ENCODE results near the gene EFCAB6.

Gene EFCAB6

GRCh38 chr22:43743131-43743530, 69.0 kb downstream of the EFCAB6 start:
- Histone ChIP-seq H3K9me3 (ENCODE audit: insufficient read depth, low read depth, low read length) (peaks cover under 1% of the 10 kb centered on the region; the same call in 1 of the 2 replicates), H3K9ac (ENCODE audit: low read depth, low read length) (no peak overlapping the region), H3K27me3 (ENCODE audit: insufficient read depth, low read length) (no peaks in the 10 kb centered on the region), H3K4me1 (ENCODE audit: insufficient read depth, low read length) (peaks cover 12% of the 10 kb centered on the region), H3K4me3 (ENCODE audit: low read length) (no peak overlapping the region), H3K36me3 (ENCODE audit: insufficient read depth, low read length) (no peaks in the 10 kb centered on the region), H3K27ac (ENCODE audit: low read depth, low read length) (no peak overlapping the region)
- 49% methylated on average over 4 of the region's 4 CpGs for WGBS

- WGBS: 94% methylated on average over 13 of the region's 15 CpGs
- H3K36me3 ChIP-seq (ENCODE audit: insufficient read depth, low read length): no peaks in the 10 kb centered on the region
- H3K27me3 ChIP-seq (ENCODE audit: insufficient read depth, low read length): no peaks in the 10 kb centered on the region
- H3K27ac ChIP-seq (ENCODE audit: low read depth, low read length): no peak overlapping the region
- no peak overlapping the region for H3K9ac ChIP-seq (ENCODE audit: low read depth, low read length)
- peaks cover 6% of the 10 kb centered on the region for H3K9me3 ChIP-seq (ENCODE audit: insufficient read depth, low read depth, low read length)
- no peak overlapping the region for H3K4me3 ChIP-seq (ENCODE audit: low read length)
- H3K4me1 ChIP-seq (ENCODE audit: insufficient read depth, low read length): peaks cover 12% of the 10 kb centered on the region
These were observed 69.8 kb downstream of the EFCAB6 start for GRCh38 chr22:43742154-43742950.

GRCh38 chr22:43740587-43741270, 71.4 kb downstream of the EFCAB6 start:
- Histone ChIP-seq H3K9ac (ENCODE audit: low read depth, low read length) (no peak overlapping the region), H3K27ac (ENCODE audit: low read depth, low read length) (no peak overlapping the region), H3K36me3 (ENCODE audit: insufficient read depth, low read length) (no peaks in the 10 kb centered on the region), H3K9me3 (ENCODE audit: insufficient read depth, low read depth, low read length) (peaks cover 6% of the 10 kb centered on the region), H3K27me3 (ENCODE audit: insufficient read depth, low read length) (no peaks in the 10 kb centered on the region), H3K4me3 (ENCODE audit: low read length) (no peak overlapping the region), H3K4me1 (ENCODE audit: insufficient read depth, low read length) (peaks cover 12% of the 10 kb centered on the region)
- 85% methylated on average over 19 of the region's 19 CpGs for WGBS

- H3K9ac ChIP-seq (ENCODE audit: low read depth, low read length): no peak overlapping the region
- no peaks in the 10 kb centered on the region for H3K36me3 ChIP-seq (ENCODE audit: insufficient read depth, low read length)
- H3K9me3 ChIP-seq (ENCODE audit: insufficient read depth, low read depth, low read length): peaks cover 6% of the 10 kb centered on the region
- no peak overlapping the region for H3K27ac ChIP-seq (ENCODE audit: low read depth, low read length)
- 88% methylated on average over 11 of the region's 11 CpGs for whole genome bisulfite sequencing
- no peak overlapping the region for H3K4me3 ChIP-seq (ENCODE audit: low read length)
- H3K4me1 ChIP-seq (ENCODE audit: insufficient read depth, low read length): peaks cover 12% of the 10 kb centered on the region
- no peaks in the 10 kb centered on the region for H3K27me3 ChIP-seq (ENCODE audit: insufficient read depth, low read length)
These were observed 72.2 kb downstream of the EFCAB6 start for GRCh38 chr22:43739851-43740379.

GRCh38 chr22:43737150-43737828, 74.8 kb downstream of the EFCAB6 start:
- 94% methylated on average over 4 of the region's 4 CpGs for WGBS
- Histone ChIP-seq H3K36me3 (ENCODE audit: insufficient read depth, low read length) (no peaks in the 10 kb centered on the region), H3K9me3 (ENCODE audit: insufficient read depth, low read depth, low read length) (peaks cover 6% of the 10 kb centered on the region), H3K4me1 (ENCODE audit: insufficient read depth, low read length) (peaks cover 12% of the 10 kb centered on the region), H3K9ac (ENCODE audit: low read depth, low read length) (no peak overlapping the region), H3K4me3 (ENCODE audit: low read length) (no peak overlapping the region), H3K27me3 (ENCODE audit: insufficient read depth, low read length) (no peaks in the 10 kb centered on the region), H3K27ac (ENCODE audit: low read depth, low read length) (no peak overlapping the region)

GRCh38 chr22:43736651-43737050, 75.5 kb downstream of the EFCAB6 start:
- Histone ChIP-seq H3K4me3 (ENCODE audit: low read length) (no peak overlapping the region), H3K9me3 (ENCODE audit: insufficient read depth, low read depth, low read length) (peaks cover 6% of the 10 kb centered on the region), H3K27me3 (ENCODE audit: insufficient read depth, low read length) (no peaks in the 10 kb centered on the region), H3K9ac (ENCODE audit: low read depth, low read length) (no peak overlapping the region), H3K4me1 (ENCODE audit: insufficient read depth, low read length) (peaks cover 8% of the 10 kb centered on the region), H3K36me3 (ENCODE audit: insufficient read depth, low read length) (no peaks in the 10 kb centered on the region), H3K27ac (ENCODE audit: low read depth, low read length) (no peak overlapping the region)
- WGBS: 92% methylated on average over 7 of the region's 7 CpGs

- Histone ChIP-seq H3K4me3 (ENCODE audit: low read length) (no peak overlapping the region), H3K27ac (ENCODE audit: low read depth, low read length) (no peak overlapping the region), H3K4me1 (ENCODE audit: insufficient read depth, low read length) (no peaks in the 10 kb centered on the region), H3K27me3 (ENCODE audit: insufficient read depth, low read length) (no peaks in the 10 kb centered on the region), H3K9me3 (ENCODE audit: insufficient read depth, low read depth, low read length) (peaks cover 6% of the 10 kb centered on the region), H3K36me3 (ENCODE audit: insufficient read depth, low read length) (no peaks in the 10 kb centered on the region), H3K9ac (ENCODE audit: low read depth, low read length) (no peak overlapping the region)
- WGBS: 92% methylated on average over 8 of the region's 9 CpGs
These were observed 77.5 kb downstream of the EFCAB6 start for GRCh38 chr22:43734370-43735150.

GRCh38 chr22:43733138-43733537, 79.0 kb downstream of the EFCAB6 start:
- Histone ChIP-seq H3K4me3 (ENCODE audit: low read length) (no peak overlapping the region), H3K9ac (ENCODE audit: low read depth, low read length) (no peak overlapping the region), H3K4me1 (ENCODE audit: insufficient read depth, low read length) (no peaks in the 10 kb centered on the region), H3K27me3 (ENCODE audit: insufficient read depth, low read length) (no peaks in the 10 kb centered on the region), H3K27ac (ENCODE audit: low read depth, low read length) (no peak overlapping the region), H3K36me3 (ENCODE audit: insufficient read depth, low read length) (no peaks in the 10 kb centered on the region), H3K9me3 (ENCODE audit: insufficient read depth, low read depth, low read length) (peaks cover 5% of the 10 kb centered on the region)
- WGBS: 100% methylated on average over 2 of the region's 2 CpGs

GRCh38 chr22:43731988-43732387, 80.1 kb downstream of the EFCAB6 start:
- Histone ChIP-seq H3K9ac (ENCODE audit: low read depth, low read length) (no peak overlapping the region), H3K4me1 (ENCODE audit: insufficient read depth, low read length) (peaks cover under 1% of the 10 kb centered on the region; the same call in 1 of the 2 replicates), H3K4me3 (ENCODE audit: low read length) (no peak overlapping the region), H3K27me3 (ENCODE audit: insufficient read depth, low read length) (no peaks in the 10 kb centered on the region), H3K36me3 (ENCODE audit: insufficient read depth, low read length) (no peaks in the 10 kb centered on the region), H3K9me3 (ENCODE audit: insufficient read depth, low read depth, low read length) (no peaks in the 10 kb centered on the region), H3K27ac (ENCODE audit: low read depth, low read length) (no peak overlapping the region)
- WGBS: 88% methylated on average over 4 of the region's 5 CpGs

GRCh38 chr22:43726964-43727543, 85.1 kb downstream of the EFCAB6 start:
- H3K27ac ChIP-seq (ENCODE audit: low read depth, low read length): no peak overlapping the region
- H3K9me3 ChIP-seq (ENCODE audit: insufficient read depth, low read depth, low read length): no peaks in the 10 kb centered on the region
- H3K9ac ChIP-seq (ENCODE audit: low read depth, low read length): no peak overlapping the region
- no peaks in the 10 kb centered on the region for H3K27me3 ChIP-seq (ENCODE audit: insufficient read depth, low read length)
- H3K4me3 ChIP-seq (ENCODE audit: low read length): no peak overlapping the region
- H3K36me3 ChIP-seq (ENCODE audit: insufficient read depth, low read length): no peaks in the 10 kb centered on the region
- H3K4me1 ChIP-seq (ENCODE audit: insufficient read depth, low read length): peaks cover 23% of the 10 kb centered on the region
- 79% methylated on average over 1 of the region's 1 CpG for WGBS
